ENCODE results near the gene NRXN3.

Gene NRXN3

GRCh38 chr14:79554816-79555215 is 1384.6 kb downstream of the NRXN3 start:
- Histone ChIP-seq H3K27ac (ENCODE audit: low read depth, low read length) (no peak overlapping the region), H3K4me1 (ENCODE audit: control insufficient read depth, insufficient read depth, low read length, unreplicated experiment) (no peaks in the 10 kb centered on the region), H3K36me3 (ENCODE audit: insufficient read depth, low read length) (no peaks in the 10 kb centered on the region), H3K4me3 (ENCODE audit: low read depth, low read length) (no peak overlapping the region), H2AFZ (ENCODE audit: low read length, unreplicated experiment) (no peak overlapping the region), H3K79me2 (ENCODE audit: control insufficient read depth, insufficient read depth, low read length, unreplicated experiment) (no peaks in the 10 kb centered on the region), H3K27me3 (ENCODE audit: insufficient read depth, low read length) (no peaks in the 10 kb centered on the region)

DNA sequence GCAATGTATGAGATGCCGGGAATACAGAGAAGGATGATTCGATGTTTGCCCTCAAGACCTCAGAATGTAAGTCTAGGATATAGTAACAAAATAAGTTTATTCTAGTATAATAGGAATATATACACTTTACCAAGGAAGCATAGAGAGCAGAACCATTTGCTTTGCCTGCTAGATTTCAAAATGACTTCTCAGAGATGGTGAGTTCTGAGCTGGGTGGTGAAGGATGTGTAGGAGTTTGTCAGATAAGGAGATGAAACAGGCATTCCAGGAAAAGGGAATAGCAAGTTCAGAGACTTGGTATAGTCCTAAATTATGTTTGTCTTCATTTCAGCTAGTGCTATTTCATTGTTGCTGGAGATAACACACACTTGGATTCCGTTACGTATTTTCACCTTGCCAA is 1385.3 kb downstream of the NRXN3 start:
- Histone ChIP-seq H3K4me3 (ENCODE audit: low read depth, low read length) (no peak overlapping the region), H3K4me1 (ENCODE audit: control insufficient read depth, insufficient read depth, low read length, unreplicated experiment) (no peaks in the 10 kb centered on the region), H2AFZ (ENCODE audit: low read length, unreplicated experiment) (no peak overlapping the region), H3K27ac (ENCODE audit: low read depth, low read length) (no peak overlapping the region), H3K79me2 (ENCODE audit: control insufficient read depth, insufficient read depth, low read length, unreplicated experiment) (no peaks in the 10 kb centered on the region), H3K36me3 (ENCODE audit: insufficient read depth, low read length) (no peaks in the 10 kb centered on the region), H3K27me3 (ENCODE audit: insufficient read depth, low read length) (no peaks in the 10 kb centered on the region)

DNA sequence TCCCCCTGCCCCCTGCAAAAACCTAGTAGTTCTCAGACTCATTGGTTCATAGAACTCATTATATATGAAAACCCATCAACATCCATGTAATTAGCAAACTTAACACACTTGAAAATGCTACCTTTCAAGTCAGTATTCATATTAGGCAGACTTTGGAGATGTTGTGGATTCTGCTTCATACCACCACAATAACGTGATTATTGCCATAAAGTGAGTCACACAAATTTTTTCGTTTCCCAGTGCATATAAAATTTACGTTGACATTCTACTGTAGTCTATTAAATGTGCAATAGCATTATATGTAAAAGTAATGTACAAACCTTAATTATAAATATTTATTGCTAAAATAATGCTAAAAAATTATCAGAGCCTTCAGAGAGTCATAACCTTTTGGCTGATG is 1387.1 kb downstream of the NRXN3 start:
- Histone ChIP-seq H3K36me3 (ENCODE audit: insufficient read depth, low read length) (no peaks in the 10 kb centered on the region), H3K79me2 (ENCODE audit: control insufficient read depth, insufficient read depth, low read length, unreplicated experiment) (no peaks in the 10 kb centered on the region), H3K27me3 (ENCODE audit: insufficient read depth, low read length) (no peaks in the 10 kb centered on the region), H2AFZ (ENCODE audit: low read length, unreplicated experiment) (no peak overlapping the region), H3K27ac (ENCODE audit: low read depth, low read length) (no peak overlapping the region), H3K4me1 (ENCODE audit: control insufficient read depth, insufficient read depth, low read length, unreplicated experiment) (no peaks in the 10 kb centered on the region), H3K4me3 (ENCODE audit: low read depth, low read length) (no peak overlapping the region)

GRCh38 chr14:79562185-79562584 is 1392.0 kb downstream of the NRXN3 start:
- Histone ChIP-seq H2AFZ (ENCODE audit: low read length, unreplicated experiment) (no peak overlapping the region), H3K79me2 (ENCODE audit: control insufficient read depth, insufficient read depth, low read length, unreplicated experiment) (no peaks in the 10 kb centered on the region), H3K4me1 (ENCODE audit: control insufficient read depth, insufficient read depth, low read length, unreplicated experiment) (no peaks in the 10 kb centered on the region)

DNA sequence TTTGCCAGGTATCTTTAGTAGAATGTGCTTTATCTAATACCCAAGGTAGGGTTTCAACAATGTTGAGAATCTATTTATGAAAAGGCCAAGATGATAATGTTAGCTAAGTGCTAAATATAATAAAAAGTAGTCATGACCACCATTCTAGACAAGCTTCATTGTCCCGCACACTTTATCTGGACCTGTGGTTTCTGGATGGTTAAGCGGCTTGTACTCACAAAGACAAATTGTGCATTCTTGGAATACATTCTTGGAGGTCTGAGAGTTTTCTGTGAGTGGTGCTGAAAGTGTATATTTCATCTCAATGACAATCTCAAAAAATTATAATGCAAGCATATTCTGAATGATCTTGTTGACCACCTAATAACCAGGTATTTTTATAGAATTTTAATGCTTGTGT is 1394.2 kb downstream of the NRXN3 start:
- no peaks in the 10 kb centered on the region for H3K79me2 ChIP-seq (ENCODE audit: control insufficient read depth, insufficient read depth, low read length, unreplicated experiment)
- no peak overlapping the region for H2AFZ ChIP-seq (ENCODE audit: low read length, unreplicated experiment)
- H3K27ac ChIP-seq (ENCODE audit: low read depth, low read length): no peak overlapping the region
- no peaks in the 10 kb centered on the region for H3K4me1 ChIP-seq (ENCODE audit: control insufficient read depth, insufficient read depth, low read length, unreplicated experiment)
- H3K36me3 ChIP-seq (ENCODE audit: insufficient read depth, low read length): no peaks in the 10 kb centered on the region
- H3K4me3 ChIP-seq (ENCODE audit: low read depth, low read length): no peak overlapping the region
- H3K27me3 ChIP-seq (ENCODE audit: insufficient read depth, low read length): no peaks in the 10 kb centered on the region

More at GRCh38 chr14:79562185-79562584, 1392.0 kb downstream of the NRXN3 start:
- no peaks in the 10 kb centered on the region for H3K27me3 ChIP-seq (ENCODE audit: insufficient read depth, low read length)
- H3K27ac ChIP-seq (ENCODE audit: low read depth, low read length): no peak overlapping the region
- no peaks in the 10 kb centered on the region for H3K36me3 ChIP-seq (ENCODE audit: insufficient read depth, low read length)
- no peak overlapping the region for H3K4me3 ChIP-seq (ENCODE audit: low read depth, low read length)

GRCh38 chr14:79567306-79567705 is 1397.1 kb downstream of the NRXN3 start:
- Histone ChIP-seq H3K36me3 (ENCODE audit: insufficient read depth, low read length) (no peaks in the 10 kb centered on the region), H2AFZ (ENCODE audit: low read length, unreplicated experiment) (no peak overlapping the region)

GRCh38 chr14:79568594-79568993 is 1398.4 kb downstream of the NRXN3 start:
- H3K79me2 ChIP-seq (ENCODE audit: control insufficient read depth, insufficient read depth, low read length, unreplicated experiment): no peaks in the 10 kb centered on the region
- no peaks in the 10 kb centered on the region for H3K36me3 ChIP-seq (ENCODE audit: insufficient read depth, low read length)
- no peak overlapping the region for H3K27ac ChIP-seq (ENCODE audit: low read depth, low read length)
- H2AFZ ChIP-seq (ENCODE audit: low read length, unreplicated experiment): no peak overlapping the region
- no peak overlapping the region for H3K4me3 ChIP-seq (ENCODE audit: low read depth, low read length)
- H3K4me1 ChIP-seq (ENCODE audit: control insufficient read depth, insufficient read depth, low read length, unreplicated experiment): no peaks in the 10 kb centered on the region
- no peaks in the 10 kb centered on the region for H3K27me3 ChIP-seq (ENCODE audit: insufficient read depth, low read length)

More at GRCh38 chr14:79567306-79567705, 1397.1 kb downstream of the NRXN3 start:
- no peaks in the 10 kb centered on the region for H3K4me1 ChIP-seq (ENCODE audit: control insufficient read depth, insufficient read depth, low read length, unreplicated experiment)
- H3K4me3 ChIP-seq (ENCODE audit: low read depth, low read length): no peak overlapping the region
- no peaks in the 10 kb centered on the region for H3K27me3 ChIP-seq (ENCODE audit: insufficient read depth, low read length)
- H3K79me2 ChIP-seq (ENCODE audit: control insufficient read depth, insufficient read depth, low read length, unreplicated experiment): no peaks in the 10 kb centered on the region
- no peak overlapping the region for H3K27ac ChIP-seq (ENCODE audit: low read depth, low read length)

- Histone ChIP-seq H3K27ac (ENCODE audit: low read depth, low read length) (no peak overlapping the region), H3K27me3 (ENCODE audit: insufficient read depth, low read length) (no peaks in the 10 kb centered on the region), H3K36me3 (ENCODE audit: insufficient read depth, low read length) (no peaks in the 10 kb centered on the region), H3K79me2 (ENCODE audit: control insufficient read depth, insufficient read depth, low read length, unreplicated experiment) (no peaks in the 10 kb centered on the region), H3K4me3 (ENCODE audit: low read depth, low read length) (no peak overlapping the region), H2AFZ (ENCODE audit: low read length, unreplicated experiment) (no peak overlapping the region), H3K4me1 (ENCODE audit: control insufficient read depth, insufficient read depth, low read length, unreplicated experiment) (no peaks in the 10 kb centered on the region)
Observed at GRCh38 chr14:79569072-79569471, 1398.9 kb downstream of the NRXN3 start.

GRCh38 chr14:79570648-79571047 is 1400.5 kb downstream of the NRXN3 start:
- H3K36me3 ChIP-seq (ENCODE audit: insufficient read depth, low read length): no peaks in the 10 kb centered on the region
- H3K79me2 ChIP-seq (ENCODE audit: control insufficient read depth, insufficient read depth, low read length, unreplicated experiment): no peaks in the 10 kb centered on the region
- no peak overlapping the region for H3K27ac ChIP-seq (ENCODE audit: low read depth, low read length)
- no peaks in the 10 kb centered on the region for H3K27me3 ChIP-seq (ENCODE audit: insufficient read depth, low read length)
- no peaks in the 10 kb centered on the region for H3K4me1 ChIP-seq (ENCODE audit: control insufficient read depth, insufficient read depth, low read length, unreplicated experiment)
- no peak overlapping the region for H2AFZ ChIP-seq (ENCODE audit: low read length, unreplicated experiment)
- no peak overlapping the region for H3K4me3 ChIP-seq (ENCODE audit: low read depth, low read length)

DNA sequence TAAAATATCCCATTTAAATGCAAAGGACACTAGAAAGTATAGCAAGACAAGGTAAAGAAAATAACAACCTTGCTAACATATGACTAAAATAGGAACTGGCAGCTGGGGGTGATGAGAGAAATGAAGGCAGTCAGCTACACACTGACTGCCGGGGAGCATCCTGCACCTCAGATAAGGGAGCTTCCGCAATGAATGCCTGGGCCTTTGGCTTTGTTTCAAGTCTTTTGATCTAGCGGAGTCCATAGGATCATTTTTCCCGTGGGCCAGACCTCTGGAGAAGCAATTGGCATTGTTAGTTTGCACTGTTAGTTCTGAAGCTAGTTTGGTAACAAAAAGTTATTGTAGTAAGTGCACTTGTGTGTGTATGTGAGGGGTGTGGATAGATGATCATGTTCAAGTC is 1401.2 kb downstream of the NRXN3 start:
- H3K4me1 ChIP-seq (ENCODE audit: control insufficient read depth, insufficient read depth, low read length, unreplicated experiment): no peaks in the 10 kb centered on the region
- no peaks in the 10 kb centered on the region for H3K79me2 ChIP-seq (ENCODE audit: control insufficient read depth, insufficient read depth, low read length, unreplicated experiment)
- H2AFZ ChIP-seq (ENCODE audit: low read length, unreplicated experiment): no peak overlapping the region
- no peak overlapping the region for H3K27ac ChIP-seq (ENCODE audit: low read depth, low read length)
- H3K36me3 ChIP-seq (ENCODE audit: insufficient read depth, low read length): no peaks in the 10 kb centered on the region
- H3K4me3 ChIP-seq (ENCODE audit: low read depth, low read length): no peak overlapping the region
- no peaks in the 10 kb centered on the region for H3K27me3 ChIP-seq (ENCODE audit: insufficient read depth, low read length)

DNA sequence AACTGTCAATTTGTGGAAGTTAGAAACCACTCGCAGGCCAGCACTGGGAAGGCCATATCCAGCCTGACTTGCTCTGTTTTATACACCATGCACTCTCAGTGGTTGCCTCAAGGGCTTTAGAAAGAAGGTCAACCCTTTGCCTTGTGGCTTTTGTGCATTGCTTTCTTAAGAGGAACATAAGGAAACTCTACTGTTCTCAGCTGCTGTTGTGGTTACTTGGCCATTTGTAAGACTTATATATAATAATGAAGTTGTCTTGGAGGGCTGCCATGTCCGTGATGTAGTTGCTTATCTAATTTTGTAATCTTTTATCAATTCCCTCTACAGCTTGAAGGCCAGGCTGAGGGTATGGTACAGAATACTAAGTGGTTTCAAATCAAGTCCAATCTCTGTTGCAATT is 1403.3 kb downstream of the NRXN3 start:
- Histone ChIP-seq H3K27ac (ENCODE audit: low read depth, low read length) (no peak overlapping the region), H3K79me2 (ENCODE audit: control insufficient read depth, insufficient read depth, low read length, unreplicated experiment) (no peaks in the 10 kb centered on the region), H3K27me3 (ENCODE audit: insufficient read depth, low read length) (no peaks in the 10 kb centered on the region), H3K36me3 (ENCODE audit: insufficient read depth, low read length) (no peaks in the 10 kb centered on the region), H2AFZ (ENCODE audit: low read length, unreplicated experiment) (no peak overlapping the region), H3K4me3 (ENCODE audit: low read depth, low read length) (no peak overlapping the region), H3K4me1 (ENCODE audit: control insufficient read depth, insufficient read depth, low read length, unreplicated experiment) (peaks cover 9% of the 10 kb centered on the region)

All from ACC112 (cell line).